ENCODE results near the gene RAB30.

- TF ChIP-seq CTCF (IDR thresholded peaks at IDR 0.05) (no peak), POLR2A (IDR thresholded peaks at IDR 0.05) (no peak)
Measured at GRCh38 chr11:83073884-83074283, 2.2 kb upstream of the RAB30 start.
